Fibroblast of villous mesenchyme (primary cell): ENCODE measurements around the gene ZBTB7A. TPM values are rescaled to one million over a fixed set of nuclear protein-coding genes. Genes with fewer than 3 reads are reported as not detected.

ENCODE experiments used
- DNase-seq: peaks from one replicate; pipeline ENCODE4 v3.0.0-alpha.2; 2010; ENCODE audit warnings: low read depth
- H3K4me3 ChIP-seq: 2 replicates; pipeline ENCODE4 v1.5.1; 2011; ENCODE audit warnings: low read depth, mild to moderate bottlenecking, low read length
- CTCF ChIP-seq: IDR thresholded peaks from 2 replicates; pipeline ENCODE4 v1.5.1; 2012; ENCODE audit warnings: low read depth, mild to moderate bottlenecking, low read length; ENCODE audit not compliant: insufficient read depth
- total RNA-seq: library from RNA; depleted of rRNA; stranded (reverse); fragments of >200 nt; gene quantifications from 2 replicates; pipeline ENCODE4 v1.2.3, GENCODE V29; 2012

Gene ZBTB7A
- total RNA-seq, 1 donor, result 31.5 TPM

DNA sequence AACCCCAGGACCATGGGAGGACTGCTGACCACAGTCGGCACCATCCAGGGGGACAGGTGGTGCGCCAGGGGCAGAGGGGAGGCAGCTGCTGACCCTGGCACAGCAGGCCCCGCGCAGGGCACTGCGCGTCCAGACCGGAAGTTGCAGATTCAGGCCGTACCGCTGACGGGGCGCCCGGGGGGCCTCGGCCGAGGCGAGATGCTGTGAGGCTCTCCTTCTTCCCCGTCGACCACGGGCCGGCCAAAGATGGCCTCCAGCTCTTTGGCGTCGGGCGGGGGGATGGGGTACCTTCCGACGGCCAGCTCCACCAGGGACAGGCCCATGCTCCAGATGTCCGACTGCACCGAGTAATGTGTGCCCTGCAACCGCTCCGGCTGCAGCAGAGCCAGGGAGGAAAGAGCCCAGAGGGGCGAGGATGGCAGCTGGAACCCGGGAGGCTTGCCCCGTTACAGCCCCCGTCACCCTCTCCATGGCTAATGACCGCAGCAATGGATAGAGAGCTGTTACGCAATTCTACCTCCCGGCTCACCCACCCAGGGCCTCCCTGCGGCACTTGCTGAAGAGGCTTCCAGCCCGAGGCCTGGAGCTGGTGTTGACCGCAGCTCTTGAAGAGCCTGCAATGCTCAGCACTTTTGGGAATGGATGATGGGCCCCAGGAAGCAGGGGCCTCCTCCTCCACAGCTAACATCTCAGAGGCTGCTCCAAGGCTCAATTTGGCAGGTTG is 32.5 kb upstream of the ZBTB7A start:
- no peak for TF ChIP-seq CTCF
- no peak for DNase-seq
- no peak overlapping the region for H3K4me3 ChIP-seq

DNA sequence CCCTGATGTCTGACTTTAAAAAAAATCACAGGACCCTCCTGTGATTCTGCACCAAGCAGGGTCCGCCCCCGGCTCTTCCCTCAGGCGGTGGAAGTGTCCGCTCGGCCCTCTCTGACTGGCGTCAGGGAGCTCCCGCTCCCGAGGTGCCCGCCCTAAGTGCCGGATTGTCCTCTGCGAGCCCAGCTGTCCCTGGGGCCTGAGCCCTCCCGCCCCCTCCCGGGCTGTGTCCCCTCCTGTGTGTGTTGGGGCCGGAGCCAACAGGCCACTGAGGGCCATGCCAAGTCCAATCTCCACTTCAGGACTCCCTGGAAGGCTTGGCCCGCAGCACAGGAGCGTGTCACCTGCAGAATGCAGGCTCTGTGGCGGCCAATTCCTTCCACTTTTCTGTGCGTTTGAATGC is 31.8 kb upstream of the ZBTB7A start:
- no peak for DNase-seq
- no peak for TF ChIP-seq CTCF
- H3K4me3 ChIP-seq, result no peak overlapping the region

DNA sequence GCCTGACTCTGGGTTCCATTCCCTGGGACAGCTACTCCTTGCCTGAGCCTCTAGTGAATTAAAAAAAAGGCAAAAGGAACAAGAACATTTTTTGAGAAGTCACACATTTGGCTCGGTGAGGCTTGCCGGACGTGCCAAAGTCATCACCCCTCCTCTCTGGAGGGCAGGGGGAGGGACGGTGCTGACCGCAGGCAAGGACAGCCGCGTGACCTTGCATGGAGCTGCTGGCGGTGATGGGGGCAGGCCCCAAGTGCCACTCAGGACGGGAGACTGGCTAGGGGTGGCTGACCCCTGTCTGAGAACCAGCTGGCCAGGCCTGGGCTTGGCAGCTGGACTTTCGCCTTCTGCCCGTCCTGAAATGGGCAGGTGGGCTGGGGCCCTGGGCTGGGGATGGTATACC is 30.8 kb upstream of the ZBTB7A start:
- DNase-seq, result no peak
- TF ChIP-seq CTCF, result no peak
- no peak overlapping the region for H3K4me3 ChIP-seq

DNA sequence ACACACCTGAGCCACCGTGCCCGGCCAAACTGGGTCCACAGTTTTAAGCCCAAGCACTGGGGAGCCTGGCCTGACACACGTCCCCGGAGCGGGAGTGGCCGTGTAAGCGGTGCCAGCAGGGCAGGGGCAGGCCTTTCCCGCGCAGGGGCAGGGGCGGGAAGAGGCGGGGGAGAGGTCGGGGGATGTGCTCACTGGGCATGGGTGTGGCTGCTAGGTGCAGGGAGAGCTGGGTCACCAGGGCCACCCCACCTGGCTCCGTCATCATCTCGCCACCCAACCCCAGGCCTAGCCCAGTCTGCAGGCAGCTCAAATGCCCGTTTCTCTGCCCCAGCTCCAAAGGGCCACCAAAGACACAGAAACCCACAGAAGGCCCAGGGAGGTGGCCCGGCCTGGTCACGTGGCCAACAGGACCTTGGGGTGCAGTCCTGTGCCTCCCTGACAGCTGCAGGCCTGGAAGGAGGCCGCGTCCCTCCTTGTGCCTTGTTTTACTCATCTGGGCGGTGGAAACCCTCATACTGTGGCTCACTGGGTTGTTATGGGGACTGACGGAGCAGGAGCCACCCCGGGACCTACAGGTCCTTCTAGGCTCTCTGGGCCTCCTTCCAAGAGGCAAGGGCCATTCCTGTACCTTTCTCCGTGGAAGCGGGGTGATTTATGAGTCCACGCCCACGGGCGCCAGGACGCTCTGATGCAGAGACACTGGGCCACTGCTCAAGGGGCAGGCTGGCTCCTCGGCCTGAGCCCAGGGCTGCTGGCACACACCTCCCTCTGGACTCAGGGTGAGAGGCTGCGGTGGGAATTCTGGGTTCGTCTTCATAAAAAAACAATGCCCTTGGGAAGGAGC is 29.6 kb upstream of the ZBTB7A start:
- no peak for TF ChIP-seq CTCF
- no peak overlapping the region for H3K4me3 ChIP-seq
- DNase-seq, result no peak

DNA sequence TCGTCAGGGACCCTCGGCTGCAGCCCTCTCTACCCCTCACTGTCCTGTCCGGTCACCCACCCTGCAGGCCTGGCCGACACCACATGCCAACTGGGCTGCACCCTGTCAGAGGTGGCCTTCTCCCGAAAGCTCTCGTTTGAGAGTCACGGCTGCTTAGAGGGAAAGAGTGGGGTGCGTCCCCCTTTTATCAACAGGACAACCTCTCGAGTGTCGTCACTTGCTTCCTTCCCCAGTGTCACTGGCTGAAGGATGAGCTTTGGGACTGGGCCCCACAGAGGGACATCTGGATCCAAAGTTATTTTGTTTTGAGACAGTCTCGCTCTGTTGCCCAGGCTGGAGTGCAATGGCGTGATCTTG is 28.8 kb upstream of the ZBTB7A start:
- TF ChIP-seq CTCF, result no peak
- no peak for DNase-seq

GRCh38 chr19:4094761-4095487 is 28.2 kb upstream of the ZBTB7A start:
- DNase-seq, result no peak
- H3K4me3 ChIP-seq, result no peak overlapping the region
- no peak for TF ChIP-seq CTCF

More for the DNA sequence above, 28.8 kb upstream of the ZBTB7A start:
- H3K4me3 ChIP-seq, result no peak overlapping the region
